K562 (cell line): ENCODE data around the gene AARSD1. TPM values are rescaled to one million over a fixed set of nuclear protein-coding genes. Genes with fewer than 3 reads are reported as not detected.
A peak's percentile ranks its signal among the peaks of the same experiment; 100 is the strongest.

ENCODE experiments used
- DIDO1 ChIP-seq: fragments of 450-650 bp; IDR thresholded peaks from 2 replicates; pipeline ENCODE4 v1.6.1; 2016; ENCODE audit warnings: low read depth, missing biosample characterization, missing genetic modification characterization
- FOS ChIP-seq: IDR thresholded peaks from 3 replicates; pipeline ENCODE4 v1.6.1; 2011; ENCODE audit not compliant: insufficient read length; ENCODE audit errors: extremely low read depth
- GATAD2B ChIP-seq: fragments of 450-650 bp; IDR thresholded peaks from 2 replicates; pipeline ENCODE4 v1.6.1; 2017; ENCODE audit warnings: mild to moderate bottlenecking, borderline replicate concordance
- HDAC1 ChIP-seq, 2 experiments: fragments of 450-650 bp; IDR thresholded peaks; 2 replicates each; pipeline ENCODE4 v1.6.1; 2016 to 2017; ENCODE audit warnings: inconsistent platforms in 1 of 2, mild to moderate bottlenecking in 1 of 2, moderate library complexity in 1 of 2
- KLF1 ChIP-seq: fragments of 450-650 bp; IDR thresholded peaks from 2 replicates; pipeline ENCODE4 v1.6.1; 2016; ENCODE audit warnings: missing genetic modification characterization, missing compliant biosample characterization
- MAFK ChIP-seq: IDR thresholded peaks from 2 replicates; pipeline ENCODE4 v1.6.1; 2011; ENCODE audit warnings: low read length, improper control_type of control experiment
- MCM2 ChIP-seq: fragments of 450-650 bp; IDR thresholded peaks from 2 replicates; pipeline ENCODE4 v1.6.1; 2017; ENCODE audit warnings: low read depth, mild to moderate bottlenecking
- MED1 ChIP-seq: sonication (generic); formaldehyde crosslinking; IDR thresholded peaks from 2 replicates; pipeline ENCODE4 v1.8.1; 2023; ENCODE audit warnings: missing genetic modification reagents, borderline replicate concordance
- MEF2A ChIP-seq: IDR thresholded peaks from 2 replicates; pipeline ENCODE4 v1.6.1; 2011; ENCODE audit warnings: low read depth, mild to moderate bottlenecking, low read length, moderate library complexity; ENCODE audit not compliant: control insufficient read depth
- MYNN ChIP-seq, 2 experiments: sonication (generic); formaldehyde crosslinking in 1 of 2; IDR thresholded peaks; 2 replicates each; pipeline versions ENCODE4 v1.5.0 to v1.6.1; 2016 to 2020; ENCODE audit warnings: antibody characterized with exemption in 1 of 2, missing genetic modification reagents in 1 of 2
- POLR2G ChIP-seq: fragments of 200-400 bp; formaldehyde crosslinking; IDR thresholded peaks from 2 replicates; pipeline ENCODE4 v1.6.1; 2017; ENCODE audit warnings: low read depth, mild to moderate bottlenecking, antibody characterized with exemption, low read length, moderate library complexity
- RFX1 ChIP-seq: fragments of 450-650 bp; IDR thresholded peaks from 2 replicates; pipeline ENCODE4 v1.6.1; 2016; ENCODE audit warnings: mild to moderate bottlenecking, moderate library complexity
- SIN3B ChIP-seq: fragments of 450-650 bp; IDR thresholded peaks from 2 replicates; pipeline ENCODE4 v1.6.1; 2017; ENCODE audit warnings: low read depth, mild to moderate bottlenecking, moderate library complexity
- SMAD3 ChIP-seq: fragments of 450-650 bp; formaldehyde crosslinking; conservative IDR thresholded peaks from 2 replicates; pipeline ENCODE4 v1.4.0; 2020; ENCODE audit warnings: mild to moderate bottlenecking
- SMARCB1 ChIP-seq: IDR thresholded peaks from 2 replicates; pipeline ENCODE4 v1.6.1; 2011; ENCODE audit warnings: improper control_type of control experiment, low read depth; ENCODE audit not compliant: insufficient read length
- SREBF2 ChIP-seq: sonication (generic); formaldehyde crosslinking; IDR thresholded peaks from 2 replicates; pipeline ENCODE4 v1.4.0; 2020; ENCODE audit warnings: mild to moderate bottlenecking, missing genetic modification reagents
- STAT5A ChIP-seq: IDR thresholded peaks from 2 replicates; pipeline ENCODE4 v1.6.1; 2012; ENCODE audit warnings: low read length, inconsistent platforms, borderline replicate concordance
- TRIM28 ChIP-seq: fragments of 450-650 bp; IDR thresholded peaks from 2 replicates; pipeline ENCODE4 v1.6.1; 2017
- ZFX ChIP-seq: sonication (generic); formaldehyde crosslinking; IDR thresholded peaks from 2 replicates; pipeline ENCODE4 v1.8.0; 2022; ENCODE audit warnings: mild to moderate bottlenecking, missing genetic modification reagents, moderate library complexity
- ZNF146 ChIP-seq: IDR thresholded peaks from one replicate; pipeline ENCODE4 v1.6.1; 2018; ENCODE audit warnings: missing compliant biosample characterization; ENCODE audit not compliant: unreplicated experiment
- ZNF174 ChIP-seq: fragments of 250-450 bp; sonication (Bioruptor Pico); IDR thresholded peaks from 2 replicates; pipeline ENCODE4 v1.4.0; 2020; ENCODE audit warnings: mild to moderate bottlenecking
- ZNF282 ChIP-seq: sonication (generic); formaldehyde crosslinking; IDR thresholded peaks from 2 replicates; pipeline ENCODE4 v1.8.1; 2023; ENCODE audit warnings: missing genetic modification reagents
- ZNF41 ChIP-seq: fragments of 250-450 bp; sonication (Bioruptor Pico); conservative IDR thresholded peaks from 2 replicates; pipeline ENCODE4 v1.4.0; 2020; ENCODE audit warnings: mild to moderate bottlenecking
- ZNF57 ChIP-seq: fragments of 450-650 bp; formaldehyde crosslinking; IDR thresholded peaks from 2 replicates; pipeline ENCODE4 v1.4.0; 2020; ENCODE audit warnings: mild to moderate bottlenecking, moderate library complexity
- ZNF695 ChIP-seq: fragments of 450-650 bp; formaldehyde crosslinking; IDR thresholded peaks from 2 replicates; pipeline ENCODE4 v1.4.0; 2020; ENCODE audit warnings: mild to moderate bottlenecking, moderate library complexity
- ZNF766 ChIP-seq: fragments of 200-800 bp; sonication (Bioruptor generic); conservative IDR thresholded peaks from 2 replicates; pipeline ENCODE4 v1.6.1; 2016; ENCODE audit warnings: missing genetic modification characterization, missing compliant biosample characterization
- ZSCAN29 ChIP-seq: fragments of 450-650 bp; IDR thresholded peaks from 2 replicates; pipeline ENCODE4 v1.6.1; 2017
- polyA plus RNA-seq, 8 experiments: library from polyadenylated mRNA; depleted of rRNA in 4 of 8; stranded (reverse) in 5 of 8; unstranded in 3 of 8; fragments of >200 nt; fragmentation: Nextera tagmentation in 2 of 8; fragmentation: Illumina TruSeq in 1 of 8; extraction: Ambion mirVana in 2 of 8; extraction: Trizol in 1 of 8; gene quantifications; 2 replicates each; pipeline versions ENCODE4 v1.2.1 to v1.2.3, GENCODE V29; 2011 to 2014; ENCODE audit warnings: inconsistent platforms in 1 of 8, missing spikeins in 1 of 8
- total RNA-seq, 7 experiments: library from RNA; depleted of rRNA in 6 of 7; stranded (reverse); fragments of >200 nt in 6 of 7; fragmentation: Illumina TruSeq in 2 of 7; extraction: Trizol in 2 of 7; gene quantifications; 2 replicates each; pipeline versions ENCODE4 v1.2.1 to v1.2.3, GENCODE V29; 2011 to 2021; ENCODE audit warnings: low replicate concordance in 1 of 7
- TF ChIP-seq, protein P1 (sequence below): IDR thresholded peaks from 2 replicates; pipeline ENCODE4 v1.6.1; 2011; ENCODE audit warnings: borderline replicate concordance, low read depth, mild to moderate bottlenecking, moderate library complexity, low read length; ENCODE audit not compliant: insufficient read depth, poor library complexity, severe bottlenecking
- TF ChIP-seq, protein P2 (sequence below): fragments of 450-650 bp; IDR thresholded peaks from 2 replicates; pipeline ENCODE4 v1.6.1; 2016; ENCODE audit warnings: low read depth, mild to moderate bottlenecking, moderate library complexity

AARSD1 gene
- total and polyA plus RNA-seq, 9 of the 15 experiments (the other 6 are each of a cell fraction or from before 2014, with no cell fraction given): 51.7 to 98.5 (median 68.6) TPM

DNA sequence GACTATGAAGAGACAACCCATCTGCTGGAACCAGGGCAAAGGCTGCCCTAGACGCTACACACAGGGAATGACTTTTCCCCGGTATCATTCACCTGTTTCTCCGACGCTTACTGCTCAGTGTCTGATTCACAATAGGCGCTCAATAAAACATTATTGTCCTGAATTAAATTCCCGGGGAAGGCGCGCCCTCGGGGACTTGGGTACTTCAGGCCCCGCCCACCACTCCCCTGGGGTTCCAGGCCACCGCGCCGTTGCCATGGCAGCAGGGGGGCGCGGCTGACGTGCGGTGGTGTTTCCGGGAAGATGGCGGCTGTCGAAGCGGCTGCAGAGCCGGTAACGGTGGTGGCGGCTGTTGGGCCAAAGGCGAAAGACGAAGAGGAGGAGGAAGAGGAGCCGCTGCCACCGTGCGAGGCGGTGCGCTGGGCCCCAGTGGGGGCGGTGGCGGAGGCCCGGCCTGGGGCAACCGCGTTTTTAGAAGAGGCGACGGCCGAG lies 16.1 kb upstream of the AARSD1 start, which contains the start of gene RUNDC1 (continued):
- TF ChIP-seq SREBF2 (no peak), TRIM28 (no peak), MED1 (CRISPR knock-in tag) (no peak), ZNF766 (CRISPR knock-in tag) (peak; percentile 75), ZNF41 (CRISPR knock-in tag) (no peak), HDAC1 (IDR thresholded peaks at IDR 0.05) (peak in 1 of 2 experiments; percentile 88; a peak in 2 of 4 replicates), SMARCB1 (no peak), ZSCAN29 (no peak), MEF2A (no peak), SIN3B (peak; percentile 80), DIDO1 (tag) (no peak), POLR2G (peak; percentile 81), ZNF174 (CRISPR knock-in tag) (no peak), ZNF57 (no peak), ZNF282 (CRISPR knock-in tag) (no peak), ZNF695 (no peak), STAT5A (no peak), MAFK (no peak), MYNN (IDR thresholded peaks at IDR 0.05) (no peak), MYNN (CRISPR knock-in tag; IDR thresholded peaks at IDR 0.05) (no peak), GATAD2B (no peak), RFX1 (peak; percentile 99), ZFX (no peak; the same call in none of the 2 replicates), FOS (no peak), MCM2 (no peak), SMAD3 (CRISPR knock-in tag) (0 out of 2 replicates have a peak, but pooled peaks have one; percentile 44), ZNF146 (CRISPR knock-in tag) (no peak), KLF1 (no peak; the same call in 1 of the 2 replicates)
- TF ChIP-seq, protein P1, sequence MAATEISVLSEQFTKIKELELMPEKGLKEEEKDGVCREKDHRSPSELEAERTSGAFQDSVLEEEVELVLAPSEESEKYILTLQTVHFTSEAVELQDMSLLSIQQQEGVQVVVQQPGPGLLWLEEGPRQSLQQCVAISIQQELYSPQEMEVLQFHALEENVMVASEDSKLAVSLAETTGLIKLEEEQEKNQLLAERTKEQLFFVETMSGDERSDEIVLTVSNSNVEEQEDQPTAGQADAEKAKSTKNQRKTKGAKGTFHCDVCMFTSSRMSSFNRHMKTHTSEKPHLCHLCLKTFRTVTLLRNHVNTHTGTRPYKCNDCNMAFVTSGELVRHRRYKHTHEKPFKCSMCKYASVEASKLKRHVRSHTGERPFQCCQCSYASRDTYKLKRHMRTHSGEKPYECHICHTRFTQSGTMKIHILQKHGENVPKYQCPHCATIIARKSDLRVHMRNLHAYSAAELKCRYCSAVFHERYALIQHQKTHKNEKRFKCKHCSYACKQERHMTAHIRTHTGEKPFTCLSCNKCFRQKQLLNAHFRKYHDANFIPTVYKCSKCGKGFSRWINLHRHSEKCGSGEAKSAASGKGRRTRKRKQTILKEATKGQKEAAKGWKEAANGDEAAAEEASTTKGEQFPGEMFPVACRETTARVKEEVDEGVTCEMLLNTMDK: no peak
- TF ChIP-seq, protein P2, sequence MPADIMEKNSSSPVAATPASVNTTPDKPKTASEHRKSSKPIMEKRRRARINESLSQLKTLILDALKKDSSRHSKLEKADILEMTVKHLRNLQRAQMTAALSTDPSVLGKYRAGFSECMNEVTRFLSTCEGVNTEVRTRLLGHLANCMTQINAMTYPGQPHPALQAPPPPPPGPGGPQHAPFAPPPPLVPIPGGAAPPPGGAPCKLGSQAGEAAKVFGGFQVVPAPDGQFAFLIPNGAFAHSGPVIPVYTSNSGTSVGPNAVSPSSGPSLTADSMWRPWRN: no peak; the same call in 1 of the 2 replicates
